UCSD-AML1 (cell line): ENCODE measurements around the gene MS4A7.

Source experiments
- DNase-seq: peaks from one replicate; lab custom pipeline; 2025; ENCODE audit not compliant: unreplicated experiment; lab: John Stamatoyannopoulos, UW

The MS4A7 gene

GRCh38 chr11:60370811-60371298 is 7.5 kb upstream of the MS4A7 start:
- DNase-seq = no peak

- DNase-seq = no peak
Measured at GRCh38 chr11:60371386-60371785, 6.9 kb upstream of the MS4A7 start.

DNA sequence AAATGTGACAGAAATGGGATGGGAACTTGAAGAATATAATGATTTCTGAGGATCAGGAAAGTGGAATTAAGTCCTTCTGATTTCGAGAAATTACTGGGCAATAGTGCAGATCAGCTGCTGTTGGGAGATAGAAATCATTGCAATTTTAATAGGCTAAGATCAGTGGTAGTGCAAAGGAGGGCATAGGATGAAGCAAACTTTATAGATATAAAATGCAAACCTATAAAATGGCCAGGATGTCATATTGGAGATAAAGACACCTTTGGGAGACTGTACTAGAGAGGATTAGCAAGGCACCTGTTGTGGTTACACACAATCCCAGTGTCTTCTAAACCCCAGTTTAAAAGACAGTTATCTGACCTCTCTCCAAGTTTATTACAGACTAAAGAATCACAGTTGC is 6.5 kb upstream of the MS4A7 start:
- DNase-seq = no peak

GRCh38 chr11:60372767-60373166 is 5.6 kb upstream of the MS4A7 start:
- DNase-seq = no peak

DNA sequence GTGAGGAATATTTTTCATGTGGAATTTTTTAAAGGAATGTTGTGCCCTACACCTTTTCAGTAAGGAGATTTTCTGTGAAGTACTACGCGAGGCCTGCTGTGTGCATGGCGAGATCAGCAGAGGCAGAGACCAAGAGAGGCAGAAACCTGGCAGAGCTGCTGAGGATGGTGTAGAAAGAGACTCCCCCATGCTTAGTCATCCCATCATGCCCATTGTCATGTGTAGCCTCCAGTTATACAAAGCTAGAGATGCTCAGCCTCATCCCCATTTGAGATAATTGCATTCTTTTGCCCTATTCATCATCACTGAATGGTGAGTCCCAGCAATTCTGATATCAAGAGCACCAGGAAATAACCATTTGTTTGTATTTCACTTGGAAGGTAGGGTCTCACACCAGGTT is 3.0 kb upstream of the MS4A7 start:
- DNase-seq = no peak

DNA sequence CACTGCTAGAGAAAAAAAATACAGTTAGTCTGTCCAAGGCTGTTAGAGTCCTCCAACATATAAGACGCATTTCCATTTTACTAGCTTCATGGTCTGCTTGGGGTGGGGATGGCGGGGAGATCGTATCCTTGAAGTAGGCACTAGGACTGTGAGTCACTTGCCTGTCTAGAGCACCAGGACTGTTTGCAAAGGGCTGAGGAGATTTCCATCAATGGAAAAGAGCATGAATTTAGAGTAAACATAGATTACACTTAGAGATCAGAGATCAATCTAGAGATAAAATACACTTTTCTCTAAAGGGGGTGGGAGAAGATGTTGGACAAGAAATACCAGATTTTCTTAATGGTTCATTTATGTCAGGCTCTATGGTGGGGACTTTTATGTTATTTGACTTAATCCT is 1.7 kb upstream of the MS4A7 start:
- no peak for DNase-seq

DNA sequence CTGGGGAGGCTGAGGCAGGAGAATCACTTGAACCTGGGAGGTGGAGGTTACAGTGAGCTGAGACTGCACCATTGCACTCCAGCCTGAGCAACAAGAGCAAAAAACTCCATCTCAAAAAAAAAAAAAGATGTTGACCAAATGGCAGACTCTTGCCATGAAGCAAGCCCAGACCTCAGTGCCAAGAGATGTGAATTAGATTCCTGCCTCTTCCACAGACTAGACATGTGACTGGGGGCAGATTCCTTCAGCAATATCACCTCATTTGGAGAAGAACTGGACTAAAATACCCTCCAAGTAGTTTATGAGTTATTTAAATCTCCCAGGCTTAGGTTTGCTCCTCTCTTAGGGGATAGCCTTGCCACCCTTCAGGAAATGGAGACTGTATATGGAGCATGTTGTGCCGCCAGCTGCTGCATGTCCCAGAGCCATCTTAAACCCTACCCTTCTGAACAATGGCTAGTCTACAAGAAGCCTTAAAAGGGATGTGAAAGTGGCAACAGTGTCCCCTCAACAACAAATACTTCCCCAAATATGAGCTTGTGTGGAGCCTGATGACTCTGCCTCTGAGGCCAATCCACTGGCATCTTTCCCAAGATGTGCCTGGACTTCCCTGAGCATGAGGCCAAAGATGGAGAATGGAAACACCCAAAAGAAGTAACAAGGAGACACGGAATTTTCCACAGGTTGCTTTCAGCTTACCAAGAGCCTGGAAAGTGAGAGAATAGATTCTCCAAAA is 763 bp upstream of the MS4A7 start:
- no peak for DNase-seq

- no peak for DNase-seq
Measured at GRCh38 chr11:60389279-60389910, 11.1 kb downstream of the MS4A7 start.

- DNase-seq = no peak
Measured at GRCh38 chr11:60390419-60390818, 12.1 kb downstream of the MS4A7 start.

GRCh38 chr11:60392361-60392760 is 14.0 kb downstream of the MS4A7 start:
- DNase-seq = no peak

- no peak for DNase-seq
Measured at GRCh38 chr11:60393016-60393415, 14.7 kb downstream of the MS4A7 start.

DNA sequence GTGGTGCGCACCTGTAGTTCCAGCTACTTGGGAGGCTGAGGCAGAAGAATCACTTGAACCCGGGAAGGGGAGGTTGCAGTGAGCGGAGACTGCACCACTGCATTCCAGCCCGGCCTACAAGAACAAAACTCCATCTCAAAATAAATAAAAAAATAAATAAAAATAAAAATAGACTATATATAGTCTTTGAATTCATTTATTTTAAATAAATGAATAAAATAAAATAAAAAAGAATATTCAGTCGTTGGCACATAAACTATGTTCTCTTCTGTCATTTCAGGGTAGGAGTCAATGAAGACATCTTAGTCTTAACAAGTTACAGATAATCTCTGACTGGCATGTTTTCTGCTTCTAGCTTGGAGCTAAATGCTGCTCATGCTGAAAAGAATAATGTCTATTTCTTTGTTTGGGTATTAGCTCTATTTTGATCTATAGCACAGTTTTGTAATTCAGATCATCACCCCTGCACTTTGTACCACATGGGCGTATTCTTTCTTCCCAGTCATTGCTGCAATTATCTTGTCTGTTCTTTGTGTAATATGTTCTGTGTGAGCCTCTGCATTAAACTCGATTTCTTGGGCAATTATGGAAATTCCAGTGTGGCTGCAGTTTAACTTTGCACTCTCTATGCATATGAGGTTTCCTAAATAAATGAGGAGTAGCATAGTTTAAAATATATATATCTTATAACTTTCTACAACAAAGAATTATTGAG is 16.5 kb downstream of the MS4A7 start:
- DNase-seq = no peak

- no peak for DNase-seq
Measured at GRCh38 chr11:60396382-60396781, 18.1 kb downstream of the MS4A7 start, which contains the start of gene MS4A14. Gene MS4A14, plus strand, starts transcription at chr11:60396459. Its CDS starts 120 bp downstream, at chr11:60396579.

DNA sequence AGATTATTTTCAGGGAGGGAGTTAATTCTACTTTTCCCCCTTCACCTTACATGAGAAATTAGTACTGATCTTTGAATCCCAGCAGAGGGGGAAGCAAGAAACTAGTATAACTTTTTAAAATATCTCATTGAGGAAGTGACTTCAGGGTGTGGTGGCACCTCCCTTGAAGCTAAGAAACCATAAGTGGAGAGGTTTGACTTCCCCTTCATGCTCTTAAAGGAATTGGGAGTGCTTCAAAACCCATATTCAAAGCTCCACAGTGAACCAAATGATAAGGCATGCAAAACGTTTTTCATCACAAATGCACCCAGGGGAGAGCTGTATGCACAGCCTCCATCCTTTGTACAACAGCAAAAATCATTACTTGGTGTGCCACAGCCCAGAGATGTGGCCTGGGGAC is 18.5 kb downstream of the MS4A7 start:
- DNase-seq = no peak

DNA sequence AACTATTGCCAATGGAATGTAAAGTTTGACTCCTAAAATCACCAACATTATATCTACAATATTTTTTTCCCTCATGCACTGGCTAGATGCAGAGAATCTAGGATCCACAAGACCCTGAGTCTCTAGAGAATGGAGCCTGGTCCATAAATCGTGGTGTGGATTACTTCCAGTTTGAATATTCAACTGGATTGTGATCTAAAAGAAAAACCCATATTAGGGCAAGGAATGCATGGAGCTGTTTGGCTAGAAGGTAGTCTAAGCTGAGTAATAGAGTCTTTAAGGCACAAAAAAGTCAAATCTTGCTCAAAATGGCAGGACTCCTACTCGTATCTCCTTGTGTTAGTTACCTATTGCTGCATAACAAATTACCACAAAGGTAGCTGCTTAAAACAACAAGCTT is 41.7 kb downstream of the MS4A7 start:
- no peak for DNase-seq

- no peak for DNase-seq
Measured at GRCh38 chr11:60422609-60423008, 44.3 kb downstream of the MS4A7 start.

DNA sequence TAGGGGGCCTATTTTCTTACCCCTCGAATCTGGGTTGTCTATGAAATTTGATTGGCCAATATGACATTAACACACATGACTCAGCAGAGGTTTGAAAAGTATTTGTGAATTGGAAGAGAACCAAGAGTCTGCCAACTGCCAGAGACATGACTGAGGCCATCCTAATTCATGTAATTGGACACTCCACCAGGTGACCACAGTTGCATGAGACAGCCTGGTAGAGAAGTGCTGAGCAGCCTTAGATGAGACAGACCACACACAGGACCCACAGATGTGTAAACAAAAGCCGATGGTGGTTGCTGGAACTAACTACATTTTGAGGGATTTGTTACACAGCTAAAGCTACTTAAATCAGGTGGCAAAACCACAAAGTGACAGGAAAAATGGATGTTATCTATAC is 50.2 kb downstream of the MS4A7 start:
- DNase-seq = no peak

DNA sequence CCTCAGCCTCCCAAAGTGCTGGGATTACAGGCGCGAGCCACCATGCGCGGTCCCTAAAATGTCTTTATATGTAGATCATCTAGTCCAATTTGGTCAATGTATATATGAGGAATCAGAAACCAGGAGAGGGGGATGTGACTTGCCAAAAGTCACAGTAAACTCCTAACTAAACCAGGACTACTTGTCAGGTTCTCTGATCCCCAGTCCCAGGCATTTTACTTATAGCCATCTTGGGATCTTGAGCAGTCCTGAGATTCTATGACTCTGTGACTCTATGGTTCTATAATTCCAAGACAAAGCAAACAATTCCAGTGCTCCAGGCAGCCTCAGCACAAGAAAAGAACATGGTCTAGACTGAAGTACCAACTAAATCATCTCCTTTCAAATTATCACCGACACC is 50.9 kb downstream of the MS4A7 start, which contains the start of gene MS4A5:
MS4A5 (plus strand) TSS at position 301 of the 400 bp plus-strand sequence. CDS start 103 bp downstream, outside the sequence.
- DNase-seq = no peak

GRCh38 chr11:60431251-60431650 is 52.9 kb downstream of the MS4A7 start:
- DNase-seq = no peak

DNA sequence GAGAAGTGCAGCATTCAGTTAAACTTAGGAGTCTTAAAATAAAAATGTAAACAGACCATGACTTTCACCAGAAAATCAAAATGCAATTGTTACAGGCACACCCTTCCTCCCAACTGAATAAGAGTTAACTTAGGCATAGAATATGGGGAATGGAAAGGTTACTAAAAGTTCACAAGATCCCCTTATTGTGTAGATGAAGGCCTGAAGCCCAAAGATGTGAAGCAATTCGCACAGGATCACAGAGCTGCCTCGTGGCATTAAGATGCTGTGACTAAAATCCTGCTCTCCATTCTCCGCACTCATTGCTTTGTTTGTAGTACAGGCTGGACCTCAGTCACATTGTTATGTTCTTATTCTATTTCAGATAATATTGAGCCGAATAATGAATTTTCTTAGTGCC is 55.1 kb downstream of the MS4A7 start:
- DNase-seq = no peak
